Measurements from ENCODE around the gene CLCN6.

GRCh38 chr1:11868331-11868980 is 62.5 kb downstream of the CLCN6 start:
- TF ChIP-seq CTCF (IDR thresholded peaks at IDR 0.05): no peak
- TF ChIP-seq POLR2A (IDR thresholded peaks at IDR 0.05): no peak

All from prostate gland (tissue), 2 donors.